IMR-90 (cell line): ENCODE measurements around the gene G3BP1. TPM values are rescaled to one million over a fixed set of nuclear protein-coding genes. Genes with fewer than 3 reads are reported as not detected.

Experiments used
- ATAC-seq: fragments of 200-7000 bp; cut with Tn5 transposase; 2 replicates; pipeline ENCODE4 v1.9.1; 2020; ENCODE audit warnings: low read depth, mild to moderate bottlenecking, moderate library complexity
- BruUV-seq: library from RNA; stranded (reverse); fragments of 400-500 nt; replicated peaks from 2 replicates; lab custom pipeline; 2021; lab: Mats Ljungman, UMichigan
- CTCF ChIA-PET: fragments of 300-600 bp; formaldehyde crosslinking; extraction: SDS; loops from one replicate; lab custom pipeline; 2021; ENCODE audit warnings: antibody characterized with exemption; lab: Yijun Ruan, JAX
- POLR2A ChIA-PET: fragments of 300-600 bp; sonication (Branson Sonifier 250); formaldehyde crosslinking; loops from one replicate; lab custom pipeline; 2022; ENCODE audit warnings: antibody characterized with exemption; ENCODE audit not compliant: unreplicated experiment; lab: Charles Lee
- DNase-seq: peaks from one replicate; pipeline ENCODE4 v3.0.0; 2013
- H2AFZ ChIP-seq: replicated peaks from 2 replicates; pipeline ENCODE3; 2013; ENCODE audit warnings: low read length, mild to moderate bottlenecking; ENCODE audit not compliant: poor library complexity
- H2AK5ac ChIP-seq: 2 replicates; pipeline ENCODE4 v1.6.1; 2013; ENCODE audit warnings: low read depth, low read length, inconsistent platforms
- H2AK9ac ChIP-seq: replicated peaks from 2 replicates; pipeline ENCODE3; 2013; ENCODE audit warnings: mild to moderate bottlenecking, low read depth, low read length, moderate library complexity; ENCODE audit not compliant: poor library complexity
- H2BK120ac ChIP-seq: 2 replicates; pipeline ENCODE4 v1.6.1; 2013; ENCODE audit warnings: low read depth, low read length, inconsistent platforms
- H2BK15ac ChIP-seq: 3 replicates; pipeline ENCODE4 v1.6.1; 2013; ENCODE audit warnings: low read depth, low read length, inconsistent platforms
- H2BK20ac ChIP-seq: 2 replicates; pipeline ENCODE4 v1.6.1; 2013; ENCODE audit warnings: low read depth, mild to moderate bottlenecking, inconsistent platforms, low read length, moderate library complexity
- H2BK5ac ChIP-seq: 2 replicates; pipeline ENCODE4 v1.6.1; 2013; ENCODE audit warnings: mild to moderate bottlenecking, low read depth, low read length, inconsistent platforms; ENCODE audit not compliant: poor library complexity, severe bottlenecking
- H3K14ac ChIP-seq: replicated peaks from 2 replicates; pipeline ENCODE4 v1.6.1; 2013; ENCODE audit warnings: low read depth, low read length, inconsistent platforms
- H3K18ac ChIP-seq: 2 replicates; pipeline ENCODE4 v1.6.1; 2013; ENCODE audit warnings: low read depth, low read length, control low read depth
- H3K23ac ChIP-seq: 2 replicates; pipeline ENCODE4 v1.6.1; 2013; ENCODE audit warnings: low read depth, low read length, inconsistent platforms
- H3K27ac ChIP-seq: 2 replicates; pipeline ENCODE4 v1.5.1; 2013; ENCODE audit warnings: mild to moderate bottlenecking, control low read depth, low read length; ENCODE audit not compliant: insufficient read depth
- H3K27me3 ChIP-seq: 2 replicates; pipeline ENCODE4 v1.6.1; 2013; ENCODE audit warnings: low read length; ENCODE audit not compliant: control insufficient read depth, insufficient read depth
- H3K36me3 ChIP-seq: 2 replicates; pipeline ENCODE4 v1.6.1; 2013; ENCODE audit warnings: low read length, mixed read lengths; ENCODE audit not compliant: control insufficient read depth, insufficient read depth
- H3K4ac ChIP-seq: 2 replicates; pipeline ENCODE4 v1.6.1; 2013; ENCODE audit warnings: low read depth, low read length, inconsistent platforms
- H3K4me1 ChIP-seq: 2 replicates; pipeline ENCODE4 v1.6.1; 2013; ENCODE audit warnings: low read length, mixed read lengths; ENCODE audit not compliant: control insufficient read depth, insufficient read depth
- H3K4me2 ChIP-seq: 2 replicates; pipeline ENCODE4 v1.6.1; 2013; ENCODE audit warnings: low read depth, mild to moderate bottlenecking, control low read depth, low read length, moderate library complexity
- H3K4me3 ChIP-seq: 2 replicates; pipeline ENCODE4 v1.5.1; 2013; ENCODE audit warnings: low read depth, mild to moderate bottlenecking, control low read depth, low read length, moderate library complexity; ENCODE audit not compliant: insufficient read depth
- H3K56ac ChIP-seq: 2 replicates; pipeline ENCODE4 v1.6.1; 2013; ENCODE audit warnings: low read length, inconsistent platforms; ENCODE audit not compliant: insufficient read depth; ENCODE audit errors: extremely low read depth
- H3K79me1 ChIP-seq, 2 experiments: 2 replicates each; pipeline ENCODE4 v1.6.1; 2013; ENCODE audit warnings: low read length in 2 of 2, inconsistent platforms in 1 of 2, low read depth in 1 of 2
- H3K9ac ChIP-seq: 2 replicates; pipeline ENCODE4 v1.6.1; 2013; ENCODE audit warnings: low read depth, low read length, control low read depth
- H3K9me1 ChIP-seq: 2 replicates; pipeline ENCODE4 v1.6.1; 2013; ENCODE audit warnings: low read length, inconsistent platforms; ENCODE audit not compliant: insufficient read depth
- H3K9me3 ChIP-seq: 2 replicates; pipeline ENCODE4 v1.6.1; 2013; ENCODE audit warnings: low read length; ENCODE audit not compliant: control insufficient read depth, insufficient read depth
- H4K20me1 ChIP-seq: 2 replicates; pipeline ENCODE4 v1.6.1; 2013; ENCODE audit warnings: low read length, inconsistent platforms; ENCODE audit not compliant: insufficient read depth
- H4K5ac ChIP-seq: 2 replicates; pipeline ENCODE4 v1.6.1; 2013; ENCODE audit warnings: mild to moderate bottlenecking, low read depth, low read length, control low read depth
- H4K8ac ChIP-seq, 2 experiments: 2 replicates each; pipeline ENCODE4 v1.6.1; 2013; ENCODE audit warnings: low read depth in 2 of 2, low read length in 2 of 2, control low read depth in 1 of 2, inconsistent platforms in 1 of 2
- H4K91ac ChIP-seq: 2 replicates; pipeline ENCODE4 v1.6.1; 2013; ENCODE audit warnings: low read depth, low read length, inconsistent platforms; ENCODE audit not compliant: insufficient read depth
- BHLHE40 ChIP-seq: fragments of 150-350 bp; IDR thresholded peaks from 2 replicates; pipeline ENCODE4 v1.6.1; 2016; ENCODE audit warnings: mild to moderate bottlenecking, low read depth, low read length
- CEBPB ChIP-seq: IDR thresholded peaks from 2 replicates; pipeline ENCODE4 v1.6.1; 2012; ENCODE audit warnings: low read depth, low read length, improper control_type of control experiment
- CHD1 ChIP-seq: IDR thresholded peaks from 2 replicates; pipeline ENCODE4 v1.6.1; 2012; ENCODE audit warnings: low read depth, low read length, improper control_type of control experiment
- FOS ChIP-seq: fragments of 150-350 bp; IDR thresholded peaks from 2 replicates; pipeline ENCODE4 v1.6.1; 2016; ENCODE audit warnings: low read depth, low read length
- MAFK ChIP-seq: IDR thresholded peaks from 2 replicates; pipeline ENCODE4 v1.6.1; 2012; ENCODE audit warnings: low read depth, low read length, improper control_type of control experiment
- MAZ ChIP-seq: IDR thresholded peaks from 2 replicates; pipeline ENCODE4 v1.6.1; 2012; ENCODE audit warnings: low read depth, mild to moderate bottlenecking, low read length, improper control_type of control experiment, moderate library complexity, borderline replicate concordance
- MXI1 ChIP-seq: IDR thresholded peaks from 2 replicates; pipeline ENCODE4 v1.6.1; 2012; ENCODE audit warnings: low read depth, mild to moderate bottlenecking, low read length, moderate library complexity, borderline replicate concordance
- RAD21 ChIP-seq: IDR thresholded peaks from 2 replicates; pipeline ENCODE4 v1.6.1; 2012; ENCODE audit warnings: low read length, improper control_type of control experiment
- RCOR1 ChIP-seq: IDR thresholded peaks from 2 replicates; pipeline ENCODE4 v1.6.1; 2012; ENCODE audit warnings: mild to moderate bottlenecking, low read length, improper control_type of control experiment; ENCODE audit not compliant: insufficient replicate concordance
- RFX5 ChIP-seq: IDR thresholded peaks from 2 replicates; pipeline ENCODE4 v1.8.0; 2012; ENCODE audit warnings: low read depth, mild to moderate bottlenecking, low read length, moderate library complexity
- SMC3 ChIP-seq: fragments of 150-350 bp; IDR thresholded peaks from 2 replicates; pipeline ENCODE4 v1.6.1; 2016; ENCODE audit warnings: low read depth, mild to moderate bottlenecking, antibody characterized with exemption, low read length, moderate library complexity
- WGBS, 2 experiments: methylation state at CpG; one replicate each; pipeline versions ENCODE4 v1.1.5 to v1.1.7; 2013; ENCODE audit warnings: missing lambda C conversion rate in 2 of 2; ENCODE audit not compliant: insufficient read length in 1 of 2; ENCODE audit errors: extremely low coverage in 2 of 2; 5-methylcytosine and 5-hydroxymethylcytosine counted together
- dilution Hi-C: fragments of 300-500 bp; cut with HindIII; formaldehyde crosslinking; loops from one replicate; pipeline ENCODE4 v1.14.3; 2018; ENCODE audit warnings: low sequenced_read_pairs; ENCODE audit not compliant: unreplicated experiment
- in situ Hi-C: fragments of 300-500 bp; cut with MboI; formaldehyde crosslinking; loops from 3 replicates; pipeline ENCODE4 v1.14.3; 2019; ENCODE audit warnings: low sequenced_read_pairs, inconsistent platforms, mixed read lengths
- intact Hi-C: fragments of 100-400 bp; cut with micrococcal nuclease; formaldehyde crosslinking; loops from 2 replicates; pipeline ENCODE4 v1.10.0; 2022
- polyA plus RNA-seq, 3 experiments: library from polyadenylated mRNA; depleted of rRNA; stranded (reverse); fragments of >200 nt; gene quantifications; 2 replicates each; pipeline ENCODE4 v1.2.3, GENCODE V29; 2012; ENCODE audit warnings: low replicate concordance in 1 of 3
- total RNA-seq: library from RNA; depleted of rRNA; stranded (reverse); fragments of >200 nt; gene quantifications from 2 replicates; pipeline ENCODE4 v1.2.3, GENCODE V29; 2012
- TF ChIP-seq, protein P1 (sequence below): fragments of 150-350 bp; IDR thresholded peaks from 2 replicates; pipeline ENCODE4 v1.6.1; 2016; ENCODE audit warnings: low read depth, mild to moderate bottlenecking, low read length, moderate library complexity, borderline replicate concordance
- TF ChIP-seq, protein P2 (sequence below): conservative IDR thresholded peaks from 2 replicates; pipeline ENCODE4 v1.5.1; 2012; ENCODE audit warnings: mild to moderate bottlenecking, low read depth, low read length, improper control_type of control experiment

G3BP1 gene
- total and polyA plus RNA-seq, 2 of the 4 experiments (the other 2 are of a cell fraction), result 40.2 to 482 TPM

DNA sequence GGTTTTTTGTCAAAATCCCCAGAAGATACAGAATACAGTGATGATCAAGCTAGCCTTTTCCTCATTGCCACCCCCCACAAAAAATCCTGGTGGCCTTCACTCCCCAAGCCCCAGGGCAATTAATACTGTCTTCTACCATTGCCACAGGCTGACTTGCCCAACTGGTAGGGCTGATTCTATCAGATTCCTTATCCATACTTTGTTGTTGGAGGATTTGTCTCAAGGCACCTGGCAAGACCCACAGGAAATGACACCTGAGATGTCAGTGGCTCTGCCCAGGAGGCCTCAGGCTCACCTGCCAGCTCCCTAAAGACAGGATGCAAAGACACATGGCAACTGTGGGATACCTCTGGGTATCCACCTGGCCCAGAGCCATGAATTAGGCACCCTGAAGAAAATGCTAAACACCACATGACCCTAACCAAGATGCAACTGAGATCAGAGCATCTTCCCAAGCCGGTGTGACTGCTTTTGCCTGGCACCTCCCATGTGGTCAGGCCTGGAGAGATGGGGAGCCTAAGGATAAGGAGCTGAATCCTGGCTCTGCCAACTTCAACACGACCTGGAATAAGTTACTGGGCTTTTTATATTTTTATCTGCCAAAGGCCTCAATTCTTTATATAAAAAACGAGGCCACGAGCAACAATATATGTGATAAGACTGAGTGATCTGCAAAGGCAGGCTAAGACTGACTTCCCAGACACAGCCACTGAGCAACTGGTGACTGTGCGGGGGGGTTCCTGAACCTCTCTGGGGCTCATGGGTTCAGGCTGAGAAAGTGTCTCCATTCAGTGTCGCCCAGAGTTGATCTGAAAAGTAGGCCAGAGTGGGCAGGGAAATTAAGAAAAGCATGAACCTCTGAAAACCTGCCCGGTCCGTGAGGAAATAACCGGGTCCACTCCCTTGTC is 14.3 kb upstream of the G3BP1 start:
- Histone ChIP-seq H3K4me1 (peaks cover 10% of the 10 kb centered on the region; the same call in 1 of the 2 replicates), H3K4ac (peak overlapping the region; percentile 80), H4K5ac (no peak overlapping the region), H2BK120ac (no peak overlapping the region; the same call in 1 of the 2 replicates), H2AK9ac (peak overlapping the region; percentile 90), H2BK20ac (no peak overlapping the region), H3K4me3 (peak overlapping the region; percentile 88), H3K56ac (peak overlapping the region; percentile 13; the same call in 1 of the 2 replicates), H4K91ac (0 out of 2 replicates have a peak overlapping the region, but pooled peaks have one; percentile 2), H3K23ac (peak overlapping the region; percentile 83), H3K79me1 (peaks cover 27 to 48% of the 10 kb centered on the region in 2 experiments), H3K4me2 (peak overlapping the region; percentile 74), H3K9me3 (no peaks in the 10 kb centered on the region), H3K14ac (peak overlapping the region; percentile 92), H3K18ac (no peak overlapping the region), H2BK5ac (peak overlapping the region; percentile 46), H3K9ac (peak overlapping the region; percentile 89), H2AK5ac (peak overlapping the region; percentile 60), H2BK15ac (no peak overlapping the region), H3K36me3 (peaks cover 5% of the 10 kb centered on the region; the same call in 1 of the 2 replicates), H4K8ac (peak overlapping the region in 1 of 2 experiments; percentile 6; a peak in 2 of 4 replicates), H3K9me1 (peaks cover 11% of the 10 kb centered on the region; the same call in 1 of the 2 replicates), H4K20me1 (peaks cover 4% of the 10 kb centered on the region), H3K27ac (peak overlapping the region; percentile 65), H3K27me3 (no peaks in the 10 kb centered on the region), H2AFZ (peak overlapping the region; percentile 97)
- no peak for DNase-seq
- BruUV-seq, result no TSS peak
- peak; percentile 1 for ATAC-seq
- ChIA-PET POLR2A (interaction anchor here (0.8 kb wide), 2 partner anchors 61 to 68 kb away, joined by 3 read pairs; no protein-coding TSS in a partner anchor), CTCF (interaction anchor here (1.0 kb wide), 1 partner anchor 99 kb away, joined by 3 read pairs; no protein-coding TSS in a partner anchor)
- in situ Hi-C loops (no loop called here), dilution Hi-C loops (no loop called here), intact Hi-C loops (no loop called here)
- no peak for TF ChIP-seq CHD1
- no peak for TF ChIP-seq SMC3
- no peak for TF ChIP-seq BHLHE40
- TF ChIP-seq, protein P1, sequence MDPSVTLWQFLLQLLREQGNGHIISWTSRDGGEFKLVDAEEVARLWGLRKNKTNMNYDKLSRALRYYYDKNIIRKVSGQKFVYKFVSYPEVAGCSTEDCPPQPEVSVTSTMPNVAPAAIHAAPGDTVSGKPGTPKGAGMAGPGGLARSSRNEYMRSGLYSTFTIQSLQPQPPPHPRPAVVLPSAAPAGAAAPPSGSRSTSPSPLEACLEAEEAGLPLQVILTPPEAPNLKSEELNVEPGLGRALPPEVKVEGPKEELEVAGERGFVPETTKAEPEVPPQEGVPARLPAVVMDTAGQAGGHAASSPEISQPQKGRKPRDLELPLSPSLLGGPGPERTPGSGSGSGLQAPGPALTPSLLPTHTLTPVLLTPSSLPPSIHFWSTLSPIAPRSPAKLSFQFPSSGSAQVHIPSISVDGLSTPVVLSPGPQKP, result no peak
- TF ChIP-seq CEBPB, result no peak
- TF ChIP-seq, protein P2, sequence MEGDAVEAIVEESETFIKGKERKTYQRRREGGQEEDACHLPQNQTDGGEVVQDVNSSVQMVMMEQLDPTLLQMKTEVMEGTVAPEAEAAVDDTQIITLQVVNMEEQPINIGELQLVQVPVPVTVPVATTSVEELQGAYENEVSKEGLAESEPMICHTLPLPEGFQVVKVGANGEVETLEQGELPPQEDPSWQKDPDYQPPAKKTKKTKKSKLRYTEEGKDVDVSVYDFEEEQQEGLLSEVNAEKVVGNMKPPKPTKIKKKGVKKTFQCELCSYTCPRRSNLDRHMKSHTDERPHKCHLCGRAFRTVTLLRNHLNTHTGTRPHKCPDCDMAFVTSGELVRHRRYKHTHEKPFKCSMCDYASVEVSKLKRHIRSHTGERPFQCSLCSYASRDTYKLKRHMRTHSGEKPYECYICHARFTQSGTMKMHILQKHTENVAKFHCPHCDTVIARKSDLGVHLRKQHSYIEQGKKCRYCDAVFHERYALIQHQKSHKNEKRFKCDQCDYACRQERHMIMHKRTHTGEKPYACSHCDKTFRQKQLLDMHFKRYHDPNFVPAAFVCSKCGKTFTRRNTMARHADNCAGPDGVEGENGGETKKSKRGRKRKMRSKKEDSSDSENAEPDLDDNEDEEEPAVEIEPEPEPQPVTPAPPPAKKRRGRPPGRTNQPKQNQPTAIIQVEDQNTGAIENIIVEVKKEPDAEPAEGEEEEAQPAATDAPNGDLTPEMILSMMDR, result no peak
- no peak for TF ChIP-seq FOS
- TF ChIP-seq RCOR1, result no peak
- TF ChIP-seq RFX5, result no peak
- no peak for TF ChIP-seq MAFK
- TF ChIP-seq MXI1, result no peak
- no peak for TF ChIP-seq MAZ
- no peak for TF ChIP-seq RAD21
- whole genome bisulfite sequencing, 2 experiments, result 0% methylated on average over 3 of the region's 9 CpGs; no CpG with 5 or more reads in 1 of the 2 experiments
